ENCODE data around the gene REM2. TPM values are rescaled to one million over a fixed set of nuclear protein-coding genes. Genes with fewer than 3 reads are reported as not detected.

The REM2 gene
- total RNA-seq, 1 experiment from 2014 or later, result 0.98 TPM

GRCh38 chr14:22920697-22921096 lies 37.7 kb downstream of the REM2 start:
- intact Hi-C loops (cut with micrococcal nuclease; ENCODE audit: unreplicated experiment), result no loop called here
- peaks cover 19% of the 10 kb centered on the region for H3F3A ChIP-seq (ENCODE audit: insufficient read depth, low read depth)
- TF ChIP-seq CTCF (conservative IDR thresholded peaks at IDR 0.05) (no peak), EZH2 (IDR thresholded peaks at IDR 0.05; ENCODE audit: low read depth) (no peak)
- H3K27ac ChIP-seq, result no peak overlapping the region
- H3K4me1 ChIP-seq (replicated peaks; ENCODE audit: insufficient read depth), result peaks cover 9% of the 10 kb centered on the region
- no peaks in the 10 kb centered on the region for H3K9me2 ChIP-seq (ENCODE audit: insufficient read depth)
- DNase-seq, result no peak
- no peak overlapping the region for H2AFZ ChIP-seq
- no peaks in the 10 kb centered on the region for H4K20me1 ChIP-seq (ENCODE audit: insufficient read depth)
- H3K36me3 ChIP-seq (ENCODE audit: low read depth), result peaks cover 20% of the 10 kb centered on the region; the same call in 1 of the 2 replicates
- ChIA-PET POLR2A (ENCODE audit: unreplicated experiment) (interaction anchor here (0.5 kb wide), 1 partner anchor 49 kb away, joined by 3 read pairs; no protein-coding TSS in a partner anchor), CTCF (no interaction called here)
- H3K27me3 ChIP-seq (ENCODE audit: insufficient read depth, low read depth), result no peaks in the 10 kb centered on the region
- no TSS peak for BruUV-seq (replicated peaks)
- H3K79me2 ChIP-seq (ENCODE audit: low read depth), result peaks cover 30% of the 10 kb centered on the region
- no peaks in the 10 kb centered on the region for H3K9me3 ChIP-seq (ENCODE audit: insufficient read depth, low read depth)
- no peak overlapping the region for H3K4me2 ChIP-seq
- H3K4me3 ChIP-seq, result no peak overlapping the region

- H2AFZ ChIP-seq, result no peak overlapping the region
- peaks cover 28% of the 10 kb centered on the region for H3K36me3 ChIP-seq (ENCODE audit: low read depth)
- peaks cover 15% of the 10 kb centered on the region for H3K79me2 ChIP-seq (ENCODE audit: low read depth)
- H4K20me1 ChIP-seq (ENCODE audit: insufficient read depth), result no peaks in the 10 kb centered on the region
- intact Hi-C loops (cut with micrococcal nuclease; ENCODE audit: unreplicated experiment), result no loop called here
- BruUV-seq (replicated peaks), result no TSS peak
- no peaks in the 10 kb centered on the region for H3K9me2 ChIP-seq (ENCODE audit: insufficient read depth)
- no peak overlapping the region for H3K4me2 ChIP-seq
- POLR2A ChIA-PET (ENCODE audit: unreplicated experiment), result no interaction called here
- no peaks in the 10 kb centered on the region for H3K9me3 ChIP-seq (ENCODE audit: insufficient read depth, low read depth)
- no peak for DNase-seq
- TF ChIP-seq CTCF (conservative IDR thresholded peaks at IDR 0.05) (no peak), EZH2 (IDR thresholded peaks at IDR 0.05; ENCODE audit: low read depth) (no peak)
- no peaks in the 10 kb centered on the region for H3K27me3 ChIP-seq (ENCODE audit: insufficient read depth, low read depth)
- H3F3A ChIP-seq (ENCODE audit: insufficient read depth, low read depth), result peaks cover 19% of the 10 kb centered on the region
- H3K4me3 ChIP-seq, result no peak overlapping the region
- peaks cover 15% of the 10 kb centered on the region for H3K4me1 ChIP-seq (replicated peaks; ENCODE audit: insufficient read depth)
- H3K27ac ChIP-seq, result 0 out of 2 replicates have a peak overlapping the region, but pooled peaks have one; percentile 12
- CTCF ChIA-PET, result no interaction called here
Measured at GRCh38 chr14:22922294-22922693, 39.3 kb downstream of the REM2 start.

GRCh38 chr14:22923746-22924145 lies 40.7 kb downstream of the REM2 start:
- Histone ChIP-seq H2AFZ (no peak overlapping the region), H3K27me3 (ENCODE audit: insufficient read depth, low read depth) (no peaks in the 10 kb centered on the region), H3K79me2 (ENCODE audit: low read depth) (peaks cover 16% of the 10 kb centered on the region), H3K4me1 (replicated peaks; ENCODE audit: insufficient read depth) (peaks cover 19% of the 10 kb centered on the region), H3K4me3 (no peak overlapping the region), H3K27ac (no peak overlapping the region), H3F3A (ENCODE audit: insufficient read depth, low read depth) (peaks cover 19% of the 10 kb centered on the region), H3K9me2 (ENCODE audit: insufficient read depth) (no peaks in the 10 kb centered on the region), H3K4me2 (no peak overlapping the region), H3K9me3 (ENCODE audit: insufficient read depth, low read depth) (no peaks in the 10 kb centered on the region), H3K36me3 (ENCODE audit: low read depth) (peaks cover 28% of the 10 kb centered on the region), H4K20me1 (ENCODE audit: insufficient read depth) (no peaks in the 10 kb centered on the region)
- POLR2A ChIA-PET (ENCODE audit: unreplicated experiment), result no interaction called here
- BruUV-seq (replicated peaks), result no TSS peak
- CTCF ChIA-PET, result no interaction called here
- no peak for TF ChIP-seq EZH2 (IDR thresholded peaks at IDR 0.05; ENCODE audit: low read depth)
- no peak for TF ChIP-seq CTCF (conservative IDR thresholded peaks at IDR 0.05)
- intact Hi-C loops (cut with micrococcal nuclease; ENCODE audit: unreplicated experiment), result no loop called here
- no peak for DNase-seq

Measured in PC-9 (cell line).